SU-DHL-6 (cell line): ENCODE results near the gene STXBP5L.
"Not testable (repeated sequence)": the region's sequence is repeated elsewhere in the genome, so short reads cannot be mapped to it uniquely, and the experiment has no call there.

Experiments used
- H2AFZ ChIP-seq: fragments of 200-600 bp; sonication (generic); 2 replicates; pipeline ENCODE4 v1.6.1; 2014; ENCODE audit warnings: low read depth, mild to moderate bottlenecking, moderate library complexity, mixed read lengths, antibody characterized with exemption, low read length; ENCODE audit not compliant: severe bottlenecking
- H3F3A ChIP-seq: fragments of 200-600 bp; shearing (Covaris generic); 2 replicates; pipeline ENCODE4 v1.6.0; 2016; ENCODE audit warnings: antibody characterized with exemption, mild to moderate bottlenecking; ENCODE audit not compliant: insufficient read depth
- H3K27ac ChIP-seq: fragments of 200-600 bp; sonication (generic); 2 replicates; pipeline ENCODE4 v1.5.1; 2016; ENCODE audit warnings: low read depth, mild to moderate bottlenecking, low read length, moderate library complexity, mixed read lengths
- H3K27me3 ChIP-seq: fragments of 200-600 bp; sonication (generic), shearing (Covaris generic); 2 replicates; pipeline ENCODE4 v1.6.0; 2014; ENCODE audit warnings: mild to moderate bottlenecking, low read length
- H3K36me3 ChIP-seq: fragments of 200-600 bp; sonication (generic); 2 replicates; pipeline ENCODE4 v1.6.1; 2014; ENCODE audit warnings: mild to moderate bottlenecking, low read length, mixed read lengths
- H3K4me2 ChIP-seq: fragments of 300-600, 200-600 bp; shearing (Covaris generic), sonication (generic); 2 replicates; pipeline ENCODE4 v1.6.0; 2014; ENCODE audit warnings: low read length, low read depth, mild to moderate bottlenecking; ENCODE audit not compliant: poor library complexity, severe bottlenecking
- H3K4me3 ChIP-seq: fragments of 200-600 bp; sonication (generic); 2 replicates; pipeline ENCODE4 v1.5.1; 2014; ENCODE audit warnings: antibody characterized with exemption, low read length, mild to moderate bottlenecking, mixed read lengths; ENCODE audit not compliant: insufficient read depth, poor library complexity, severe bottlenecking
- H3K79me2 ChIP-seq: fragments of 200-600 bp; sonication (generic); 2 replicates; pipeline ENCODE4 v1.6.1; 2014; ENCODE audit warnings: mild to moderate bottlenecking, low read length, moderate library complexity; ENCODE audit not compliant: insufficient read depth
- H3K9ac ChIP-seq: fragments of 200-600 bp; sonication (generic); 2 replicates; pipeline ENCODE4 v1.7.0; 2014; ENCODE audit warnings: mild to moderate bottlenecking, low read length
- H3K9me2 ChIP-seq: fragments of 200-600 bp; sonication (generic); replicated peaks from 2 replicates; pipeline ENCODE4 v1.6.1; 2014; ENCODE audit warnings: low read length; ENCODE audit not compliant: insufficient read depth
- H3K9me3 ChIP-seq: fragments of 200-600 bp; sonication (generic); 2 replicates; pipeline ENCODE4 v1.6.1; 2014; ENCODE audit warnings: low read length, mixed read lengths; ENCODE audit not compliant: insufficient read depth
- H4K20me1 ChIP-seq: fragments of 200-600 bp; sonication (generic); 2 replicates; pipeline ENCODE4 v1.6.1; 2014; ENCODE audit warnings: low read depth, mild to moderate bottlenecking, antibody characterized with exemption, low read length, moderate library complexity, mixed read lengths
- EZH2phosphoT487 ChIP-seq: fragments of 200-600 bp; sonication (generic), shearing (Covaris generic); conservative IDR thresholded peaks from 2 replicates; pipeline ENCODE4 v1.6.1; 2018; ENCODE audit warnings: mild to moderate bottlenecking, antibody characterized with exemption, low read length, moderate library complexity, mixed read lengths
- TF ChIP-seq, protein P1 (sequence below): fragments of 200-600 bp; sonication (generic); IDR thresholded peaks from one replicate; pipeline ENCODE4 v1.5.1; 2017; ENCODE audit warnings: antibody characterized with exemption, mild to moderate bottlenecking, low read length, moderate library complexity; ENCODE audit not compliant: insufficient read depth, poor library complexity, severe bottlenecking

STXBP5L gene

GRCh38 chr3:120892921-120893320 lies 15.1 kb upstream of the STXBP5L start:
- Histone ChIP-seq H4K20me1 (no peaks in the 10 kb centered on the region), H3K9me2 (no peaks in the 10 kb centered on the region; the same call in 1 of the 2 replicates), H3K36me3 (no peaks in the 10 kb centered on the region), H3K9ac (no peak overlapping the region), H3K27me3 (no peaks in the 10 kb centered on the region), H3K79me2 (no peaks in the 10 kb centered on the region), H3K4me2 (no peak overlapping the region), H3F3A (no peaks in the 10 kb centered on the region), H3K9me3 (no peaks in the 10 kb centered on the region), H2AFZ (no peak overlapping the region), H3K27ac (no peak overlapping the region), H3K4me3 (no peak overlapping the region)
- TF ChIP-seq EZH2phosphoT487 = no peak
- TF ChIP-seq, protein P1, sequence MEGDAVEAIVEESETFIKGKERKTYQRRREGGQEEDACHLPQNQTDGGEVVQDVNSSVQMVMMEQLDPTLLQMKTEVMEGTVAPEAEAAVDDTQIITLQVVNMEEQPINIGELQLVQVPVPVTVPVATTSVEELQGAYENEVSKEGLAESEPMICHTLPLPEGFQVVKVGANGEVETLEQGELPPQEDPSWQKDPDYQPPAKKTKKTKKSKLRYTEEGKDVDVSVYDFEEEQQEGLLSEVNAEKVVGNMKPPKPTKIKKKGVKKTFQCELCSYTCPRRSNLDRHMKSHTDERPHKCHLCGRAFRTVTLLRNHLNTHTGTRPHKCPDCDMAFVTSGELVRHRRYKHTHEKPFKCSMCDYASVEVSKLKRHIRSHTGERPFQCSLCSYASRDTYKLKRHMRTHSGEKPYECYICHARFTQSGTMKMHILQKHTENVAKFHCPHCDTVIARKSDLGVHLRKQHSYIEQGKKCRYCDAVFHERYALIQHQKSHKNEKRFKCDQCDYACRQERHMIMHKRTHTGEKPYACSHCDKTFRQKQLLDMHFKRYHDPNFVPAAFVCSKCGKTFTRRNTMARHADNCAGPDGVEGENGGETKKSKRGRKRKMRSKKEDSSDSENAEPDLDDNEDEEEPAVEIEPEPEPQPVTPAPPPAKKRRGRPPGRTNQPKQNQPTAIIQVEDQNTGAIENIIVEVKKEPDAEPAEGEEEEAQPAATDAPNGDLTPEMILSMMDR = no peak

DNA sequence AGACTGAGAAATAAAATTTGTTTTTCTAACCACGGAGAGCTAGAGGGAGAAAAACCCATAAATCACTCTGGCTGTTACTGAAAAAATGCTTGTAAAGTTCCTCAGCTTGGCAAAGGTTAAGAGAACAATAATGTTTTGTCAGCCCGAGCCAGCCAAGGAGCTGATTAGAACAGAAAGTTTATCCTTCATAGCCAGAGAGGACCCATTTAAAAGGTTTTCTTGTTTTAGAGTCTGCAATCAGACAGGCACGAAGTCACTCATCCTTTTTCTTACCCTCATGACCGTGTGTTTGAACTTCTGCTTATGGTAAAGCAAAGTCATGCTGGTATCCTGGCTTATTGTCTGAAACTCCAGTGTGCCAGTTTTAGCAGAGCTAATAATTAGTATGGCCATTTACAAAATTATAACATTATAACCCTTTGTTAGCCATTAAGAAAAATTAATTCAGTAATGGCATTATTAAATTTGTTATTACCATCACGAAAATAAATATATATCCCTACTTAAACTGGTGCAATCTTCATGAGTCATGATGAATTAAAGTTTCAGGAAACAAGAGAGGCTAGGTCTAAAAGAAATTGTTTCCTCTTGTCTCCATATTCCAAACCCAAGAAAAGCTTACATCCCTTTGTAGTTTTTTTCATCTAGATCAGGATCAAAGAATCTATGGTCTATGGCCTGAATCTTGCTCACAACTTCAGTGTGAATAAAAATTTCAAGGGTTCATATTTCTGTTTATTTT lies 13.5 kb upstream of the STXBP5L start:
- H3F3A ChIP-seq = no peaks in the 10 kb centered on the region
- no peaks in the 10 kb centered on the region for H4K20me1 ChIP-seq
- no peaks in the 10 kb centered on the region for H3K9me3 ChIP-seq
- no peak for TF ChIP-seq EZH2phosphoT487
- TF ChIP-seq, protein P1 = no peak
- no peaks in the 10 kb centered on the region for H3K36me3 ChIP-seq
- H3K27ac ChIP-seq = no peak overlapping the region
- H3K4me2 ChIP-seq = no peak overlapping the region
- H3K4me3 ChIP-seq = no peak overlapping the region
- no peaks in the 10 kb centered on the region for H3K9me2 ChIP-seq
- H3K27me3 ChIP-seq = no peaks in the 10 kb centered on the region
- no peaks in the 10 kb centered on the region for H3K79me2 ChIP-seq
- H2AFZ ChIP-seq = no peak overlapping the region
- no peak overlapping the region for H3K9ac ChIP-seq

GRCh38 chr3:120901716-120902115 lies 6.3 kb upstream of the STXBP5L start:
- not testable (repeated sequence) for H3K4me2 ChIP-seq, H3K9me3 ChIP-seq, H3K9me2 ChIP-seq, H4K20me1 ChIP-seq, H3K36me3 ChIP-seq, H2AFZ ChIP-seq, H3F3A ChIP-seq, H3K4me3 ChIP-seq, H3K27me3 ChIP-seq, H3K27ac ChIP-seq, H3K79me2 ChIP-seq, H3K9ac ChIP-seq

GRCh38 chr3:120903221-120903620 lies 4.8 kb upstream of the STXBP5L start:
- Histone ChIP-seq H3K27ac (no peak overlapping the region), H3K36me3 (no peaks in the 10 kb centered on the region), H3K9me2 (no peaks in the 10 kb centered on the region), H3K4me2 (no peak overlapping the region), H3K79me2 (no peaks in the 10 kb centered on the region), H3K27me3 (no peaks in the 10 kb centered on the region), H3K9ac (no peak overlapping the region), H3K9me3 (no peaks in the 10 kb centered on the region), H3F3A (no peaks in the 10 kb centered on the region), H3K4me3 (no peak overlapping the region), H4K20me1 (no peaks in the 10 kb centered on the region), H2AFZ (no peak overlapping the region)
- no peak for TF ChIP-seq EZH2phosphoT487
- TF ChIP-seq, protein P1 = no peak
